ENCODE results near the gene BBLN.

BBLN gene

GRCh38 chr9:128211186-128211980 is 51.3 kb downstream of the BBLN start:
- DNase-seq (ENCODE audit: low read depth in 4 of 4, low spot score in 1 of 4) = no peak

GRCh38 chr9:128211981-128212281 is 51.9 kb downstream of the BBLN start:
- no peak for DNase-seq (ENCODE audit: low read depth in 4 of 4, low spot score in 1 of 4)
